ENCODE data around the gene GUK1.

- TF ChIP-seq, protein P1, sequence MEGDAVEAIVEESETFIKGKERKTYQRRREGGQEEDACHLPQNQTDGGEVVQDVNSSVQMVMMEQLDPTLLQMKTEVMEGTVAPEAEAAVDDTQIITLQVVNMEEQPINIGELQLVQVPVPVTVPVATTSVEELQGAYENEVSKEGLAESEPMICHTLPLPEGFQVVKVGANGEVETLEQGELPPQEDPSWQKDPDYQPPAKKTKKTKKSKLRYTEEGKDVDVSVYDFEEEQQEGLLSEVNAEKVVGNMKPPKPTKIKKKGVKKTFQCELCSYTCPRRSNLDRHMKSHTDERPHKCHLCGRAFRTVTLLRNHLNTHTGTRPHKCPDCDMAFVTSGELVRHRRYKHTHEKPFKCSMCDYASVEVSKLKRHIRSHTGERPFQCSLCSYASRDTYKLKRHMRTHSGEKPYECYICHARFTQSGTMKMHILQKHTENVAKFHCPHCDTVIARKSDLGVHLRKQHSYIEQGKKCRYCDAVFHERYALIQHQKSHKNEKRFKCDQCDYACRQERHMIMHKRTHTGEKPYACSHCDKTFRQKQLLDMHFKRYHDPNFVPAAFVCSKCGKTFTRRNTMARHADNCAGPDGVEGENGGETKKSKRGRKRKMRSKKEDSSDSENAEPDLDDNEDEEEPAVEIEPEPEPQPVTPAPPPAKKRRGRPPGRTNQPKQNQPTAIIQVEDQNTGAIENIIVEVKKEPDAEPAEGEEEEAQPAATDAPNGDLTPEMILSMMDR (conservative IDR thresholded peaks at IDR 0.05; ENCODE audit: low read depth in 2 of 2): no peak
- TF ChIP-seq EZH2phosphoT487 (IDR thresholded peaks at IDR 0.05; ENCODE audit: unreplicated experiment) (no peak), STAT1 (IDR thresholded peaks at IDR 0.05; ENCODE audit: unreplicated experiment) (no peak)
Measured at GRCh38 chr1:228159008-228159665, 19.1 kb downstream of the GUK1 start.

All from GM23338 (cell line).